ENCODE results near the gene MRGPRF.

GRCh38 chr11:69055598-69056516, 42.8 kb upstream of the MRGPRF start:
- peak; percentile 20; the same call in 1 of the 2 replicates for TF ChIP-seq POLR2A (IDR thresholded peaks at IDR 0.05; ENCODE audit: low read depth, low read length)
- no peak for TF ChIP-seq POLR2AphosphoS5 (IDR thresholded peaks at IDR 0.05; ENCODE audit: low read depth, low read length)
- TF ChIP-seq TAF1 (IDR thresholded peaks at IDR 0.05; ENCODE audit: borderline replicate concordance, low read depth, low read length) = peak; percentile 44; the same call in 1 of the 2 replicates
